Body of pancreas (tissue), 4 donors: ENCODE data around the gene ELP6. TPM values are rescaled to one million over a fixed set of nuclear protein-coding genes. Genes with fewer than 3 reads are reported as not detected.
"Not testable (repeated sequence)": the region's sequence is repeated elsewhere in the genome, so short reads cannot be mapped to it uniquely, and the experiment has no call there.

ENCODE experiments used
- ATAC-seq: fragments of 150-250 bp; one replicate; pipeline ENCODE4 v1.9.1; 2016
- DNase-seq, 4 donors: peaks; one replicate each; pipeline ENCODE4 v3.0.0-alpha.2; 2019
- H3K27ac ChIP-seq, 4 donors: fragments of 200-600 bp; sonication (generic); 1 replicate in 3 of 4; 2 replicates in 1 of 4; pipeline versions ENCODE4 v1.5.1 to v1.6.1; 2016 to 2019; ENCODE audit warnings: mild to moderate bottlenecking in 1 of 4, mixed read lengths in 1 of 4, moderate library complexity in 1 of 4
- H3K27me3 ChIP-seq, 2 donors: fragments of 200-600 bp; sonication (generic); one replicate each; pipeline ENCODE4 v1.6.0; 2016; ENCODE audit warnings: mild to moderate bottlenecking in 1 of 2
- H3K36me3 ChIP-seq, 2 donors: fragments of 200-600 bp; sonication (generic); replicated peaks in 1 of 2; 2 replicates each; pipeline ENCODE4 v1.5.1; 2016; ENCODE audit warnings: low read depth in 2 of 2; ENCODE audit not compliant: insufficient read depth in 1 of 2
- H3K4me1 ChIP-seq: fragments of 200-600 bp; sonication (generic); one replicate; pipeline ENCODE4 v1.6.0; 2016
- H3K4me3 ChIP-seq, 2 donors: fragments of 200-600 bp; sonication (generic); 1 replicate in 1 of 2; 2 replicates in 1 of 2; pipeline ENCODE4 v1.5.1; 2016 to 2019
- H3K9me3 ChIP-seq, 3 donors: fragments of 200-600 bp; sonication (generic); 1 replicate in 2 of 3; 2 replicates in 1 of 3; pipeline ENCODE4 v1.5.1; 2016
- CTCF ChIP-seq, 7 experiments: fragments of 450-650 bp in 4 of 7; fragments of 200-600 bp in 3 of 7; sonication (generic) in 3 of 7; IDR thresholded peaks; one replicate each; pipeline ENCODE4 v1.5.1; 2016 to 2019; ENCODE audit warnings: antibody characterized with exemption in 7 of 7
- POLR2A ChIP-seq, 3 donors: fragments of 450-650 bp; IDR thresholded peaks; one replicate each; pipeline ENCODE4 v1.6.1; 2016; ENCODE audit warnings: antibody characterized with exemption in 3 of 3, mild to moderate bottlenecking in 2 of 3
- WGBS, 2 donors: methylation state at CpG; one replicate each; pipeline ENCODE4 v1.1.5; 2017; 5-methylcytosine and 5-hydroxymethylcytosine counted together
- intact Hi-C: fragments of 100-400 bp; cut with DNase I; formaldehyde crosslinking; loops from one replicate; pipeline ENCODE4 v1.15.1; 2023
- total RNA-seq, 2 donors: library from RNA; depleted of rRNA; stranded (reverse); fragments of >200 nt; gene quantifications; one replicate each; pipeline ENCODE4 v1.1.0, GENCODE V29; 2016

Gene ELP6
- total RNA-seq, 2 donors from 2014 or later, result 13.7 to 22.7 TPM

DNA sequence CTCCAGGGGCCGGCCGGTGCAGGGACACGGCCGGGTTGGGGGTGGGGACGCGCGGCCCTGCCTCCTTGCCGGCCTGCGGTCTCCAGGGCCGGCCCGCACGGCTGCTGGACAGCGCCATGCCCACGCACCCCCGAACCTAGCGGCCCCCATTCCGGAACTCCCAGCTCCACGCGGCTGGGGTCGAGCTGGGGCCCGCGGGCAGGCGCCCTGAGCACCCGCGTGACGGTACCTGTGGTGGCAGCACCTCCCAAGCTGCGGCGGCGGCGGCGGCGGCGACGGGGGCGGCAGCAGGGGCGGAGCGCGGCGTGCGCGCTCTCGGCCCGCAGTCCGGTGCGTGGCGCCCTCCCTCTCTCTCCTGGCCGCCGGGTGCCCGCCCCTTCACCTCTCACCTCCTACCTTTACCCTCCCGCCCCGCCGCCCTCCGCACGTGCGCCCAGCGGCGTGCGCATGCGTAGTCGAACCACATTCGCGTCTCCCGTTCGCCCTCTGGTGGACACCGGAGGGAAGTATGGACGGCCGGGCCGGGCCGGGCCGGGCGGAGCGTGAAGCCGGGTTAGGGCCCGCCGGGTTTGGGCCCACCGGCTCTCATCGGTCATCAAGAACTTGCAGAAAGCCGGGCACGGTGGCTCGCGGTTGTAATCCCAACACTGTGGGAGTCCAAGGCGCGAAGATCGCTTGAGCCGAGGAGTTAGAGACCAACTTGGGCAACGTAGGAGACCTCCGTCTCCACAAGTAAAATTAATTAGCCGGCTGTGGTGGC, 37.8 kb downstream of the ELP6 start, which contains the start of gene SCAP:
TSS of gene SCAP (minus strand) at position 372 of the 760 bp plus-strand sequence. CDS start 32,948 bp downstream, outside the sequence.
- no peaks in the 10 kb centered on the region for H3K36me3 ChIP-seq
- H3K27ac ChIP-seq, result peak within 1 kb of the TSS; percentile 69 to 88 (median 80)
- TF ChIP-seq CTCF (IDR thresholded peaks at IDR 0.05), result peak; percentile 89 to 99 (median 94)
- TF ChIP-seq POLR2A (IDR thresholded peaks at IDR 0.05), result peak; percentile 20 to 77 (median 67)
- DNase-seq, result peak; percentile 96 to 97 (median 97)
- ATAC-seq, result peak; percentile 98
- H3K27me3 ChIP-seq, result no peaks in the 10 kb centered on the region
- H3K9me3 ChIP-seq, result no peaks in the 10 kb centered on the region
- H3K4me3 ChIP-seq, result peak within 1 kb of the TSS; percentile 87
- H3K4me1 ChIP-seq, result peaks cover 31% of the 10 kb centered on the region
- 2 to 21% methylated on average over 8 to 65 of the region's 88 CpGs for WGBS, 2 donors
- intact Hi-C loops, result loop anchor here (5.0 kb wide), 1 partner anchor 53 kb away; no protein-coding TSS in a partner anchor

- H3K4me1 ChIP-seq, result peaks cover 31% of the 10 kb centered on the region
- peak overlapping the region; percentile 69 to 88 (median 80) for H3K27ac ChIP-seq
- DNase-seq (peak in 3 of 4 donors; percentile 13 to 29 (median 22)), ATAC-seq (no peak)
- no peaks in the 10 kb centered on the region for H3K36me3 ChIP-seq
- no peaks in the 10 kb centered on the region for H3K9me3 ChIP-seq
- WGBS, 2 donors, result 0 to 1% methylated on average over 14 to 24 of the region's 24 CpGs
- H3K27me3 ChIP-seq, result no peaks in the 10 kb centered on the region
- TF ChIP-seq CTCF (IDR thresholded peaks at IDR 0.05) (no peak), POLR2A (IDR thresholded peaks at IDR 0.05) (no peak)
- intact Hi-C loops, result loop anchor here (5.0 kb wide), 1 partner anchor 53 kb away; no protein-coding TSS in a partner anchor
- peak overlapping the region; percentile 87 for H3K4me3 ChIP-seq
Measured at GRCh38 chr3:47475029-47475569, 38.4 kb downstream of the ELP6 start.

DNA sequence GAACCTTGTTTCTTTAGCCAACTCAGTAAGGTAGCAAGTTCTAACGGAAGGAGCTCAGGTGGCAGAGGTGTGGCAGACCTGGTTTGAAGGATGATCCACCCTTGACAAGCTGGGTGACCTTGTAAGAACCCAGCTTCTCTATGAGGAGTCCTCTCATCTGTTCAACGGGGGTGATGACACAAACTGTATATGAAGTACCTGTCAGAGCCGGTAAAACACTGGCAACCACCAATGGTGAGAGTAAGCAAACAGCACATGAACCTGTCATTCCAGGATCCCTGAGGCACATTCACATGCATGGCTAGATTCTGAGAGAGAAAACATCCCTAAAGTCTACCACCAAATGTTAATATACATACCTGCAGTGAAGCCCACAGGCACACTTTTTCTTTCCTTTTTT, 40.1 kb downstream of the ELP6 start:
- H3K4me1 ChIP-seq, result peaks cover 31% of the 10 kb centered on the region
- WGBS, 2 donors, result 7 to 20% methylated on average over 2 to 3 of the region's 3 CpGs
- intact Hi-C loops, result loop anchor here (5.0 kb wide), 1 partner anchor 36 kb away; no protein-coding TSS in a partner anchor
- TF ChIP-seq POLR2A (IDR thresholded peaks at IDR 0.05) (no peak), CTCF (IDR thresholded peaks at IDR 0.05) (no peak)
- no peak overlapping the region for H3K4me3 ChIP-seq
- no peaks in the 10 kb centered on the region for H3K27me3 ChIP-seq
- peak overlapping the region in 1 of 4 donors; percentile 9 for H3K27ac ChIP-seq
- no peaks in the 10 kb centered on the region for H3K9me3 ChIP-seq
- no peaks in the 10 kb centered on the region for H3K36me3 ChIP-seq
- DNase-seq (no peak), ATAC-seq (no peak)

- no peak overlapping the region for H3K27ac ChIP-seq
- no peaks in the 10 kb centered on the region for H3K27me3 ChIP-seq
- intact Hi-C loops, result loop anchor here (5.0 kb wide), 1 partner anchor 32 kb away; no protein-coding TSS in a partner anchor
- H3K4me1 ChIP-seq, result peaks cover 15% of the 10 kb centered on the region
- 86 to 96% methylated on average over 3 of the region's 3 CpGs for WGBS, 2 donors
- H3K36me3 ChIP-seq, result no peaks in the 10 kb centered on the region
- no peak overlapping the region for H3K4me3 ChIP-seq
- DNase-seq (no peak), ATAC-seq (no peak)
- TF ChIP-seq CTCF (IDR thresholded peaks at IDR 0.05) (no peak), POLR2A (IDR thresholded peaks at IDR 0.05) (no peak)
- H3K9me3 ChIP-seq, result no peaks in the 10 kb centered on the region
Measured at GRCh38 chr3:47469616-47470015, 43.9 kb downstream of the ELP6 start.

GRCh38 chr3:47468315-47468714, 45.2 kb downstream of the ELP6 start:
- H3K9me3 ChIP-seq, H3K27me3 ChIP-seq, ATAC-seq, H3K36me3 ChIP-seq, H3K4me1 ChIP-seq, DNase-seq, H3K4me3 ChIP-seq, H3K27ac ChIP-seq, intact Hi-C loops: not testable (repeated sequence)
- WGBS, 2 donors, result 80 to 100% methylated on average over 1 of the region's 1 CpG
